ENCODE data around the gene RHEX.

The RHEX gene

DNA sequence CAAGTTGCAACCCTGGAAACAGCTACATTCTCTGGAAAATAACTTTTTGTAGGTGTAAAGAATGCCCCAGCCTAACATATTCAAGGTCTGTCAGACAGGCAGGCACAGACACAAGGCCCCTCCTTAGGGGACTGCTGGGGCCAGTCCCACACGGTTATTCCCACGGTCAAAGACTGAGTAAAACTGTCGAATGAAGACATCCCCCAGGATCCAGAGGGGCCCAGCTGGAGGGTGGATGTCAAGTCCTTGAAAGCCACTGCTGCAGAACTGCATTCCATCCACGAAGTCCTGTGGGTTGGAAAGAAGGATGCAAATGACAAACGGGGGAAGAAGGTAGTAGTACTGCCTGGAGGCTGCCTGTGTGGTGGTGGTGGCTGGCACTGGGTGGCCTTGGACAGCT, 42.9 kb upstream of the RHEX start:
- TF ChIP-seq, protein P1, sequence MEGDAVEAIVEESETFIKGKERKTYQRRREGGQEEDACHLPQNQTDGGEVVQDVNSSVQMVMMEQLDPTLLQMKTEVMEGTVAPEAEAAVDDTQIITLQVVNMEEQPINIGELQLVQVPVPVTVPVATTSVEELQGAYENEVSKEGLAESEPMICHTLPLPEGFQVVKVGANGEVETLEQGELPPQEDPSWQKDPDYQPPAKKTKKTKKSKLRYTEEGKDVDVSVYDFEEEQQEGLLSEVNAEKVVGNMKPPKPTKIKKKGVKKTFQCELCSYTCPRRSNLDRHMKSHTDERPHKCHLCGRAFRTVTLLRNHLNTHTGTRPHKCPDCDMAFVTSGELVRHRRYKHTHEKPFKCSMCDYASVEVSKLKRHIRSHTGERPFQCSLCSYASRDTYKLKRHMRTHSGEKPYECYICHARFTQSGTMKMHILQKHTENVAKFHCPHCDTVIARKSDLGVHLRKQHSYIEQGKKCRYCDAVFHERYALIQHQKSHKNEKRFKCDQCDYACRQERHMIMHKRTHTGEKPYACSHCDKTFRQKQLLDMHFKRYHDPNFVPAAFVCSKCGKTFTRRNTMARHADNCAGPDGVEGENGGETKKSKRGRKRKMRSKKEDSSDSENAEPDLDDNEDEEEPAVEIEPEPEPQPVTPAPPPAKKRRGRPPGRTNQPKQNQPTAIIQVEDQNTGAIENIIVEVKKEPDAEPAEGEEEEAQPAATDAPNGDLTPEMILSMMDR (IDR thresholded peaks at IDR 0.05; ENCODE audit: low read depth, low read length): no peak
- in situ Hi-C loops (cut with HindIII; ENCODE audit: low sequenced_read_pairs): no loop called here
- no peak overlapping the region for H3K4me3 ChIP-seq (ENCODE audit: low read depth, low read length)
- no peak for DNase-seq (ENCODE audit: low read depth, low spot score)

DNA sequence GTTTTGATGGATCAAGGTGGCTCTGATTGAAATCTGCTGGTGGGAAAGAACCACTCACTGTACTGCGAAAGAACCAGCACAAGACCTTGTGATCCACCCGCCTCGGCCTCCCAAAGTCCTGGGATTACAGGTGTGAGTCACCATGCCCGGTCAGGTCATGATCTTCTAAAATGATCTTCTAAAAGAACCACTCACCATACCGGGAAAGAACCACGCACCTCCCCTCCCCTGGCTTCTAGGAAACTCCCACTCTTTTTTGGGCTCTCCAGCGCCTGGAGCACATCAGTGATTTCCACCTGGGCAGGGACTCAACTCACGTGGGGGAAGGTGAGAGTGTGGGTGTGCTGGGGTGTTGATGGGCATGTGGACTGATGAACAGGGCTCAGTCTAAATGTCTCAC, 41.9 kb upstream of the RHEX start:
- H3K4me3 ChIP-seq (ENCODE audit: low read depth, low read length): no peak overlapping the region
- in situ Hi-C loops (cut with HindIII; ENCODE audit: low sequenced_read_pairs): no loop called here
- TF ChIP-seq, protein P1 (IDR thresholded peaks at IDR 0.05; ENCODE audit: low read depth, low read length): no peak
- no peak for DNase-seq (ENCODE audit: low read depth, low spot score)

DNA sequence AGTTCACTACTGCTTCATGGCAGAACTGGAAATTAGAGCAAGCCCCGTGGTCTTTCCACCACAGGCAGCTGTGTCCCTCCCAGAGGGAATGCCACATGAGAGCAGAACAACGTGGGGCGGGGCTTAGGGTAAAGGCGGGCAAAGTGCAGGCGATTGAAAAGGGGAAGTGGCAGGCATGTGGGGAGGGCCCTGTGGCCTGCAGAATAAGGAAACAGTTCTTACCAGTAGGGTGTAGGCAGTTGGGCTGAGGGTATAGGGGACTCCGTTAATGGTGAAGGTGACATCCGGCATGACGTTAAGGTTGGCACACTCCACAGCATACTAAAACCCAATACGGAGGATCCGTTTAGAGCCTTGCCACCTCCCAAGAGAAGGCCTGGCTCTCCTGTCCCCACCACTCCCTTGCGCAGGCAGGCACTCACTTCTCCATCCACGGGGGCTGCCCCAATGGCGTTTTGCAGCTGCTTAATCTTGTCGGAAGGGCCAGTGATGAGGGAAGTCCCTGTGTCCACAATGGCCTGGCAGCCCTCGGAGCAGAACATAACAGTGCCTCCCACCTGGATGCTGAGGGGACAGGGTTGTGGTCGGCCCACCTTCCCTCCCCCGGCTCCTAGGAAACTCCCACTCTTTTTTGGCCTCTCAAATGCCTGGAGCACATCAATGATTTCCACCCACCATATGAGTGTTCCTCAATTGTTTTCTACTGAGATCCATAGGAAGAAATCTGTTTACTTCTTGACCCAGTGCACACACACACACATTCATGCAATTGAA, 40.7 kb upstream of the RHEX start:
- in situ Hi-C loops (cut with HindIII; ENCODE audit: low sequenced_read_pairs): no loop called here
- H3K4me3 ChIP-seq (ENCODE audit: low read depth, low read length): no peak overlapping the region
- DNase-seq (ENCODE audit: low read depth, low spot score): no peak
- TF ChIP-seq, protein P1 (IDR thresholded peaks at IDR 0.05; ENCODE audit: low read depth, low read length): no peak

DNA sequence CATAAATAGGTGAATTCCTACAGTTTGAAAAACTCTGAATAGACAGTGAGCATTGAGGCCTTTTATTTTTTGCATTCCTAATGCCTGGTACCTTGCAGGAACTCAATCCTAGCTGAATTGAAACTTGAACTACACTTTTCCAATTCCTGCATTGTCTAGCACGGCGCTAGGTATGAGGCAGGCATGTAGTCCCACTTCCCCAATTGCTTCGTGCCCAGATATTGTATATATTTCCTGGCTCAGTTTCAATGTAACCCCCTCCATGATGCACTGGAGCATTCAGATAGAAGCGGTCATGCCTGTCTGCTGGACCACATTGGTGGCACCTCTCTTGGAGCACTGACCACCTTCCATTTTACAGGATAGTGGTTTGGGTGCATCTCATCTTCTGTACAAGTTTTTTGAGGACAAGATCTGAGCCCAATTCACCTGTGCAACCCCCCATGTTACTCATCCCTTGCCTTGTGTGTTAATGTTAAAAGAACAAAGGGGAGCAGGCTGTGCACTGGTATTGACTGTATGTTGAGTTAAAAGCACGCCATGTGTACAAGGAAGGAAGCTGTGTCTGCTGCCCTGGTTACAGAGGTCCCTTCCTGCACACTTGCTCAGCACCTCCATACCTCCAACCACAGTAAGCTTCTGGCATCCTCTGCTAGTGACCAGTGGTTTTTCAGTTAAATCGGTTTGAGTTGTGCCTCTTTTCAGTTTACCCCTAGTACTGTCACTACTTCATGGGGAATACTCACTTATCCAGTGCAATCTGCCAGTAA, 39.8 kb upstream of the RHEX start:
- no peak for DNase-seq (ENCODE audit: low read depth, low spot score)
- H3K4me3 ChIP-seq (ENCODE audit: low read depth, low read length): no peak overlapping the region
- TF ChIP-seq, protein P1 (IDR thresholded peaks at IDR 0.05; ENCODE audit: low read depth, low read length): no peak
- in situ Hi-C loops (cut with HindIII; ENCODE audit: low sequenced_read_pairs): no loop called here

DNA sequence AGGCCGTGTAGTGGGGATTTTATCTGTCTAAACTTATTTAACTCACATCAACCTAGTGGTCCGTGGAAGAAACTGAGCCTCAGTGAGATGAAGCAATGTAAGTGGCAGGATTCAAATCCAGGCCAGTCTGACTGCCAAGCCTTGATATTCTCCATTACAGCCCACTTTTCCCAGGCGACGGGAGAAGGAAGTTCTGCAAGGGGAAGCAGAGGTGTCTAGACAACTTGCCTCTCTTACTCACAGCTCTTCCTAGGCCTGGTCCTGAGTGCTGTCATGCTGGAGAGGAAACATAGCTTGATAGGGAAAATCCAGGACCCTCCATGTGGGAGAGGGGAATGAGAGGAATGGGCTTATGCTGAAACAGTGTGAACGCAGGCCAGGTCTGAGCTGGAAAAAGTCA, 38.4 kb upstream of the RHEX start:
- TF ChIP-seq, protein P1 (IDR thresholded peaks at IDR 0.05; ENCODE audit: low read depth, low read length): no peak
- no peak for DNase-seq (ENCODE audit: low read depth, low spot score)
- in situ Hi-C loops (cut with HindIII; ENCODE audit: low sequenced_read_pairs): no loop called here
- no peak overlapping the region for H3K4me3 ChIP-seq (ENCODE audit: low read depth, low read length)

- H3K4me3 ChIP-seq (ENCODE audit: low read depth, low read length): no peak overlapping the region
- DNase-seq (ENCODE audit: low read depth, low spot score): no peak
- in situ Hi-C loops (cut with HindIII; ENCODE audit: low sequenced_read_pairs): no loop called here
- TF ChIP-seq, protein P1 (IDR thresholded peaks at IDR 0.05; ENCODE audit: low read depth, low read length): no peak
Observed at GRCh38 chr1:206015071-206015470, 37.9 kb upstream of the RHEX start.

Measured in astrocyte of the spinal cord (primary cell).